Fibroblast of the aortic adventitia (primary cell): ENCODE data around the gene STAP1. TPM values are rescaled to one million over a fixed set of nuclear protein-coding genes. Genes with fewer than 3 reads are reported as not detected.
A peak's percentile ranks its signal among the peaks of the same experiment; 100 is the strongest.
"Not testable (repeated sequence)": the region's sequence is repeated elsewhere in the genome, so short reads cannot be mapped to it uniquely, and the experiment has no call there.

Source experiments
- DNase-seq: peaks from one replicate; pipeline ENCODE4 v3.0.0-alpha.2; 2010; ENCODE audit warnings: low read depth
- H3K4me3 ChIP-seq: 2 replicates; pipeline ENCODE4 v1.5.1; 2011; ENCODE audit warnings: low read depth, mild to moderate bottlenecking, control low read depth, low read length, moderate library complexity
- total RNA-seq: library from RNA; depleted of rRNA; stranded (reverse); fragments of >200 nt; gene quantifications from 2 replicates; pipeline ENCODE4 v1.2.3, GENCODE V29; 2012; ENCODE audit warnings: low replicate concordance
- TF ChIP-seq, protein P1 (sequence below): IDR thresholded peaks from 2 replicates; pipeline ENCODE4 v1.5.1; 2011; ENCODE audit warnings: mild to moderate bottlenecking, low read length, control low read depth, inconsistent platforms; ENCODE audit not compliant: insufficient read depth

STAP1 gene, protein sequence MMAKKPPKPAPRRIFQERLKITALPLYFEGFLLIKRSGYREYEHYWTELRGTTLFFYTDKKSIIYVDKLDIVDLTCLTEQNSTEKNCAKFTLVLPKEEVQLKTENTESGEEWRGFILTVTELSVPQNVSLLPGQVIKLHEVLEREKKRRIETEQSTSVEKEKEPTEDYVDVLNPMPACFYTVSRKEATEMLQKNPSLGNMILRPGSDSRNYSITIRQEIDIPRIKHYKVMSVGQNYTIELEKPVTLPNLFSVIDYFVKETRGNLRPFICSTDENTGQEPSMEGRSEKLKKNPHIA
- total RNA-seq: not detected in 2 replicates

DNA sequence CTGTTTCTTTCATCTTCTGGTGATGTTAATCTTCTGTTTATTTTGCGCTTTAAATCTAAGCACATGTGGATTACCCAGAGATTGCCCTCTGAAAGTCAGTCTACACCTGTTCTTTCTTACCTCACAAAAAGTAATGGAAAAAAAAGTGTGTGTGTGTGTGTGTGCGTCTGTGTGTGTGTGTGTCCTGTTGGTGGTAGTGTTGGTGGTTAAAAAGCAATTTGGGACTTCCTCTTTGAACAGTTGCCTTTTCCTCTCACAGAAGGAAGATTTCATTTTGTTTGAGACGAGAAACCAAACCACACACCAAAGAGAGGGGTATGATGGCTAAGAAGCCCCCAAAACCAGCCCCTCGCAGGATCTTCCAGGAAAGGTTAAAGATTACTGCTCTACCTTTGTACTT lies at the start of gene STAP1:
Gene STAP1, plus strand, starts transcription at position 235 of the 400 bp plus-strand sequence. Its CDS starts 83 bp downstream, at position 318.
- H3K4me3 ChIP-seq: no peak within 1 kb of the TSS
- TF ChIP-seq, protein P1, sequence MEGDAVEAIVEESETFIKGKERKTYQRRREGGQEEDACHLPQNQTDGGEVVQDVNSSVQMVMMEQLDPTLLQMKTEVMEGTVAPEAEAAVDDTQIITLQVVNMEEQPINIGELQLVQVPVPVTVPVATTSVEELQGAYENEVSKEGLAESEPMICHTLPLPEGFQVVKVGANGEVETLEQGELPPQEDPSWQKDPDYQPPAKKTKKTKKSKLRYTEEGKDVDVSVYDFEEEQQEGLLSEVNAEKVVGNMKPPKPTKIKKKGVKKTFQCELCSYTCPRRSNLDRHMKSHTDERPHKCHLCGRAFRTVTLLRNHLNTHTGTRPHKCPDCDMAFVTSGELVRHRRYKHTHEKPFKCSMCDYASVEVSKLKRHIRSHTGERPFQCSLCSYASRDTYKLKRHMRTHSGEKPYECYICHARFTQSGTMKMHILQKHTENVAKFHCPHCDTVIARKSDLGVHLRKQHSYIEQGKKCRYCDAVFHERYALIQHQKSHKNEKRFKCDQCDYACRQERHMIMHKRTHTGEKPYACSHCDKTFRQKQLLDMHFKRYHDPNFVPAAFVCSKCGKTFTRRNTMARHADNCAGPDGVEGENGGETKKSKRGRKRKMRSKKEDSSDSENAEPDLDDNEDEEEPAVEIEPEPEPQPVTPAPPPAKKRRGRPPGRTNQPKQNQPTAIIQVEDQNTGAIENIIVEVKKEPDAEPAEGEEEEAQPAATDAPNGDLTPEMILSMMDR: no peak
- DNase-seq: no peak

DNA sequence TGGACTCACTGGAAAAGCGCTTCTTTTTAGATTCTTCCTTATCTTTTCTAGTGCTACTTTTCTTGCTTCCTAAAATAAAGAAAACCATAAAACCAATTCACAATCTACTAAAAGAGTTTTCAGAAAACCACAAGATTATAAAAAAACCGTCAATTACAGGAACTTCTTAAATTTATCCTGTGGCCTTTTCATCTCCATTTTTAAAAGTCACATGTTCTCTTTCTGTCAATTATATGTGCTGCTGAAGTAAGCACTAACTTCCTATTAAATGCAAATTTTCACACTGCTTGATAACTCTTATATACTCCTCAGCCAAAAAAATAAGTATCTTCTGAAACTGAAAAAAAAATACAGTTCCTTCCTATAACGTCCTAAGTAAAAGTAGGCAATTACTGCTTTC lies 46.0 kb upstream of the STAP1 start:
- TF ChIP-seq, protein P1: no peak
- no peak overlapping the region for H3K4me3 ChIP-seq
- no peak for DNase-seq

DNA sequence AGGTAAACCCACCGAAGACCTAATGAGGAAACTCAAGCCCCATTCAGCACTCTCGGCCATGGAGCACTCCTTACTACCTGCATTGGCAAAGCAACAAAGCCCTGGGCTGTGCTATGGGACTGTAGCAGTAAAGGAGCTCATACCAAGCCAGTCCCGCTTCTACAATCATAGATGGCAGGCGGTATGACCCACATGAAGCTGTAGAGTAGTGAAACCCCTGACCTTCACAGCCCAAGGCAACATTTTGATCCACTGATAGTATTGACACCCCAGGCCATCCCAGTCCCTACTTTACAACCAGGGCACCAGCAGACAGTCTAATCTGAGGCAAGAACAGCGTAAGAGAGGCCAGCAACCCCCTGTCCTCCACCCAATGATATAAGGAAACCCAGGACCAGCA lies 38.4 kb upstream of the STAP1 start:
- no peak for DNase-seq
- H3K4me3 ChIP-seq: no peak overlapping the region
- TF ChIP-seq, protein P1: no peak

DNA sequence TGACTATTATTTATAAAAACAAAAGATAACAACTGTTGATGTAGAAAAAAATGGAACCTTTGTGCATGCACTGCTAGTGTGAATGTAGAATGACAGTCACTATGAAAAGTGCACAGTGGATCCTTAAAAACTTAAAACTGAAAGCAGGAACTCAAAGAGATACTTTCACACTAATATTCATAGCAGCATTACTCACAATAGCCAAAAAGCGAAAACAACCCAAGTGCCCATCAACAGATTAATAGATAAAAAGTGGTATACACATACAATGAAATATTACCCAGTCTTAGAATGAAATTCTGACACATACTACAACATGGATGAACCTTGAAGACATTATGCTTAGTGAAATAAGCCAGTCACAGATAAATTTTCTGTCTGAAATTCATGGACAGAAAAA lies 37.0 kb upstream of the STAP1 start:
- TF ChIP-seq, protein P1: no peak
- H3K4me3 ChIP-seq: no peak overlapping the region
- no peak for DNase-seq

DNA sequence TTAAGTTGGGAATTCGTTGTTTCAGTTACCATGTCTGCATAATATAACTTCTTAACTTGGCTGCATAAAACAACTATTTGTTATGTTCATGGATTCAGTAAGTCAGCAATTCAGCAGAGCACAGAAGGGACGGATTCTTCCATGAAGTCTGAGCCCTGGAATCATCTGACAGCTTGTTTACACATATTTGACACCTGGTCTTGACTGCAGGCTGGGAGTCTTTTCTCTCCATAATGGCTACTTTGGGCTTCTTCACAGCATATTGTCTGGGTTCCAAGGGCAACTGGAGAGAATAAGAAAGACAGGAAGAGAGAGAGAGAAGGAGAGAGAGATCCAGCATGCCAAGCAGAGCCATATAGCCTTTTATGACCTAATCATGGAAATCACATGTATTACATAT lies 36.3 kb upstream of the STAP1 start:
- TF ChIP-seq, protein P1: no peak

DNA sequence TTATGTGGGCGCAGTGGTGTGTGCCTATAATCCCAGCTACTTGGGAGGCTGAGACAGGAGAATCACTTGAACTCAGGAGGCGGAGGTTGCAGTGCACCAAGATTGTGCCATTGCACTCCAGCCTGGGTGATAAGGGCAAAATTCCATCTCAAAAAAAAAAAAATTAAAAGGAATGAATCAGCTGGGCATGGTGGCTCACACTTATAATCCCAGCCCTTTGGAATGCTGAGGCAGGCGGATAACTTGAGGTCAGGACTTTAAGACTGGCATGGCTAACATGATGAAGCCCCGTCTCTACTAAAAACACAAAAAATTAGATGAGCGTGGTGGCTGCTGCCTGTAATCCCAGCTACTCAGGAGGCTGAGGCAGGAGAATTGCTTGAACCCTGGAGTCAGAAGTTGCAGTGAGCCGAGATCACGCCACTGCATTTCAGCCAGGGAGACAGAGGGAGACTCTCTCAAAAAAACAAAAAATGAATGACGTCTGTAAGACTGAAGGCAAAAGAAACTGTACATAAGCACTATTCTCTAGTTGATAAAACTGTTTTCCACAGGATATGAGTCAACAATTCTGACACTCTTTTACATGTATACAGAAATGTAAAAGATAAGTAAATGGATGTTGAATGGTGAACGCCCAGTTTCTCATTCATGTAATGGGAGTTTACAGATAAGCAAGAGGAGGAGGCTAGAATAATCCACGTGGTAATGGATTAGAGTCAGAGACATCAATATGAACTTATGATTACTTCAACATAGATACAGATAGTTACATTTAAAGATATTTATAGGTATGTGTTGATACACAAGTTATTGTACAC lies 35.5 kb upstream of the STAP1 start:
- DNase-seq: peak; percentile 70
- TF ChIP-seq, protein P1: no peak

More for the DNA sequence above, 36.3 kb upstream of the STAP1 start:
- no peak overlapping the region for H3K4me3 ChIP-seq
- DNase-seq: no peak

DNA sequence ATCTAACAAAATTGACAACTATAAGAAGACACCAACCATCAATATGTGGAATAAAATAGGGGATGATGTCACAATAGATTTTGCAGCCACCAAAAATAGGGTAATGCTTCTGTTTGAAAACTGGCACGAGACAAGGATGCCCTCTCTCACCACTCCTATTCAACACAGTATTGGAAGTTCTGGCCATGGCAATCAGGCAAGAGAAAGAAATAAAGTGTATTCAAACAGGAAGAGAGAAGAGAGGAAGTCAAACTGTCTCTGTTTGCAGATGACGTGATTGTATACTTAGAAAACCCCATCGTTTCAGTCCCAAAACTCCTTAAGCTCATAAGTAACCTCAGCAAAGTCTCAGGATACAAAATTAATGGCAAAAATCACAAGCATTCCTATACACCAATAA lies 34.4 kb upstream of the STAP1 start:
- H3K4me3 ChIP-seq, DNase-seq: not testable (repeated sequence)

More for the DNA sequence above, 35.5 kb upstream of the STAP1 start:
- no peak overlapping the region for H3K4me3 ChIP-seq
